ENCODE measurements around the gene IMPDH1. TPM values are rescaled to one million over a fixed set of nuclear protein-coding genes. Genes with fewer than 3 reads are reported as not detected.

Gene IMPDH1
- polyA plus RNA-seq, 1 donor from 2014 or later, result 49.7 TPM

DNA sequence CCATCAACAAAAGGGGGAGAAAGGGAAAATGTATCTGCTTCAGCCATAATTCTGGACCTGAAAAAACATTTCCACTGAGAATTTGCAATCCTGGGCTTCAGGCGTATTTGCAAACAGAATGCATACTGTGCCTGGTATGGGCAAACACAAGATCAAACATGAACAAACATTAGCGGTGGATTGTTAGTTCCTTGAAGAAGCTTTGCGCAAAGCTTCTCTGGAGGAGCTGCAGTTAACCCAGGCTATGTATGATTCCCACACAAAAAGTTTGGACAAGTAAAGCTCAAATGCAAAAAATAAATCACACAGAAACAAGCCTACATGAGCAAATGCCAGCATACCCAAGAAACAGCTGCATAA, 25.5 kb upstream of the IMPDH1 start:
- no peak overlapping the region for H3K27ac ChIP-seq (ENCODE audit: low read length)
- H3K4me3 ChIP-seq (ENCODE audit: low read length), result no peak overlapping the region
- H3K27me3 ChIP-seq (ENCODE audit: insufficient read depth, low read depth, low read length), result no peaks in the 10 kb centered on the region
- no peaks in the 10 kb centered on the region for H3F3A ChIP-seq (ENCODE audit: insufficient read depth, low read length, poor library complexity, severe bottlenecking)
- H3K4me2 ChIP-seq (ENCODE audit: low read length), result no peak overlapping the region
- H3K79me2 ChIP-seq (replicated peaks; ENCODE audit: insufficient read depth, low read length), result no peaks in the 10 kb centered on the region
- no peaks in the 10 kb centered on the region for H3K9me3 ChIP-seq (ENCODE audit: low read length)
- TF ChIP-seq MXI1 (conservative IDR thresholded peaks at IDR 0.05; ENCODE audit: poor library complexity, severe bottlenecking) (no peak), POLR2AphosphoS5 (IDR thresholded peaks at IDR 0.05) (no peak), SMC3 (conservative IDR thresholded peaks at IDR 0.05; ENCODE audit: poor library complexity) (no peak), EZH2 (IDR thresholded peaks at IDR 0.05; ENCODE audit: borderline replicate concordance, insufficient read depth, low read length, poor library complexity, severe bottlenecking) (no peak), RAD21 (conservative IDR thresholded peaks at IDR 0.05) (no peak), EP300 (conservative IDR thresholded peaks at IDR 0.05; ENCODE audit: poor library complexity, severe bottlenecking) (no peak), TAF1 (IDR thresholded peaks at IDR 0.05; ENCODE audit: low read depth) (no peak)
- TF ChIP-seq, protein P1, sequence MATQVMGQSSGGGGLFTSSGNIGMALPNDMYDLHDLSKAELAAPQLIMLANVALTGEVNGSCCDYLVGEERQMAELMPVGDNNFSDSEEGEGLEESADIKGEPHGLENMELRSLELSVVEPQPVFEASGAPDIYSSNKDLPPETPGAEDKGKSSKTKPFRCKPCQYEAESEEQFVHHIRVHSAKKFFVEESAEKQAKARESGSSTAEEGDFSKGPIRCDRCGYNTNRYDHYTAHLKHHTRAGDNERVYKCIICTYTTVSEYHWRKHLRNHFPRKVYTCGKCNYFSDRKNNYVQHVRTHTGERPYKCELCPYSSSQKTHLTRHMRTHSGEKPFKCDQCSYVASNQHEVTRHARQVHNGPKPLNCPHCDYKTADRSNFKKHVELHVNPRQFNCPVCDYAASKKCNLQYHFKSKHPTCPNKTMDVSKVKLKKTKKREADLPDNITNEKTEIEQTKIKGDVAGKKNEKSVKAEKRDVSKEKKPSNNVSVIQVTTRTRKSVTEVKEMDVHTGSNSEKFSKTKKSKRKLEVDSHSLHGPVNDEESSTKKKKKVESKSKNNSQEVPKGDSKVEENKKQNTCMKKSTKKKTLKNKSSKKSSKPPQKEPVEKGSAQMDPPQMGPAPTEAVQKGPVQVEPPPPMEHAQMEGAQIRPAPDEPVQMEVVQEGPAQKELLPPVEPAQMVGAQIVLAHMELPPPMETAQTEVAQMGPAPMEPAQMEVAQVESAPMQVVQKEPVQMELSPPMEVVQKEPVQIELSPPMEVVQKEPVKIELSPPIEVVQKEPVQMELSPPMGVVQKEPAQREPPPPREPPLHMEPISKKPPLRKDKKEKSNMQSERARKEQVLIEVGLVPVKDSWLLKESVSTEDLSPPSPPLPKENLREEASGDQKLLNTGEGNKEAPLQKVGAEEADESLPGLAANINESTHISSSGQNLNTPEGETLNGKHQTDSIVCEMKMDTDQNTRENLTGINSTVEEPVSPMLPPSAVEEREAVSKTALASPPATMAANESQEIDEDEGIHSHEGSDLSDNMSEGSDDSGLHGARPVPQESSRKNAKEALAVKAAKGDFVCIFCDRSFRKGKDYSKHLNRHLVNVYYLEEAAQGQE (IDR thresholded peaks at IDR 0.05; ENCODE audit: borderline replicate concordance), result no peak
- TF ChIP-seq, protein P2, sequence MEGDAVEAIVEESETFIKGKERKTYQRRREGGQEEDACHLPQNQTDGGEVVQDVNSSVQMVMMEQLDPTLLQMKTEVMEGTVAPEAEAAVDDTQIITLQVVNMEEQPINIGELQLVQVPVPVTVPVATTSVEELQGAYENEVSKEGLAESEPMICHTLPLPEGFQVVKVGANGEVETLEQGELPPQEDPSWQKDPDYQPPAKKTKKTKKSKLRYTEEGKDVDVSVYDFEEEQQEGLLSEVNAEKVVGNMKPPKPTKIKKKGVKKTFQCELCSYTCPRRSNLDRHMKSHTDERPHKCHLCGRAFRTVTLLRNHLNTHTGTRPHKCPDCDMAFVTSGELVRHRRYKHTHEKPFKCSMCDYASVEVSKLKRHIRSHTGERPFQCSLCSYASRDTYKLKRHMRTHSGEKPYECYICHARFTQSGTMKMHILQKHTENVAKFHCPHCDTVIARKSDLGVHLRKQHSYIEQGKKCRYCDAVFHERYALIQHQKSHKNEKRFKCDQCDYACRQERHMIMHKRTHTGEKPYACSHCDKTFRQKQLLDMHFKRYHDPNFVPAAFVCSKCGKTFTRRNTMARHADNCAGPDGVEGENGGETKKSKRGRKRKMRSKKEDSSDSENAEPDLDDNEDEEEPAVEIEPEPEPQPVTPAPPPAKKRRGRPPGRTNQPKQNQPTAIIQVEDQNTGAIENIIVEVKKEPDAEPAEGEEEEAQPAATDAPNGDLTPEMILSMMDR (IDR thresholded peaks at IDR 0.05; ENCODE audit: poor library complexity, severe bottlenecking), result no peak
- H3K9me2 ChIP-seq (ENCODE audit: insufficient read depth, low read length), result no peaks in the 10 kb centered on the region
- H3K9ac ChIP-seq (ENCODE audit: low read length), result no peak overlapping the region
- H2AFZ ChIP-seq (ENCODE audit: low read depth, low read length), result no peak overlapping the region
- H4K20me1 ChIP-seq (ENCODE audit: insufficient read depth), result no peaks in the 10 kb centered on the region
- no peaks in the 10 kb centered on the region for H3K36me3 ChIP-seq (ENCODE audit: insufficient read depth, low read length)

DNA sequence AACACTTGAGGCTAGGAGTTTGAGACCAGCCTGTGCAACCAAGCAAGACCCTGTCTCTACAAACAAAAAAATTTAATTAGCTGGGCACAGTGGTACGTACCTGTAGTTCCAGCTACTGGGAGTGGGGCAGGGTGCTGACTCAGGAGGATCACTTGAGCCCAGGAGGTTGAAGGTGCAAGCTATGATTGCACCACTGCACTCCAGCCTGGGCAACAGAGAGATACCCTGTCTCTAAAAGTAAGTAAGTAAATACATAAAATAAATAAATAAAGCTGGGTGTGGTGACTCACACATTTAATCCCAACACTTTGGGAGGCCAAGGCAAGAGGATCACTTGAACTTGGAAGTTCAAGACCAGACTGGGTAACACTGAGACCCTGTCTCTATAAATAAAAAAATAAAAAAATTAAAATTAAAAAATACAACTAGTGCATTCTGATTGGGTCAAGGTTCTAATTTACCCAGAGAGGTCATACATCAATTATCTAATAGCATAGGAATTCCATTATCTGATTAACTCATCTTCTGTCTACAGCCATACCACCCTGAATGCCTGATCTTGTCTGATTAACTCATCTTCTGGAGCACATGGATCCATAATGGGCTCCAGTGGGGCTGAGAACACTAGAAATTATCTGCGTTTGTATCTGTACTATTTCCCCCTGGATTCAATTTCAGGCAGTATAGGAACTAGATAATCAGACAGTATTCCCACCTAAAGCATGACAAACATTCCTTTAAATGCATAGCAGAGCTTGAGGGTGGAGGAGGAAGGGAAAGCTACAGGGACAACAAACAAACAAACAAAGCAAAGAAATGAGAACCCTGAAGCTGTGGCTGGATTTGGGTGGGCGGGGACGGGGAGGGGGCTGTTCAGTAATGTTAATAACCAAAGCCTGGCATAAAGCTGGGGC, 24.9 kb upstream of the IMPDH1 start:
- no peaks in the 10 kb centered on the region for H3K27me3 ChIP-seq (ENCODE audit: insufficient read depth, low read depth, low read length)
- H3K9me2 ChIP-seq (ENCODE audit: insufficient read depth, low read length), result no peaks in the 10 kb centered on the region
- H3K4me3 ChIP-seq (ENCODE audit: low read length), result no peak overlapping the region
- H2AFZ ChIP-seq (ENCODE audit: low read depth, low read length), result no peak overlapping the region
- no peaks in the 10 kb centered on the region for H3K36me3 ChIP-seq (ENCODE audit: insufficient read depth, low read length)
- H3K9ac ChIP-seq (ENCODE audit: low read length), result no peak overlapping the region
- H3K27ac ChIP-seq (ENCODE audit: low read length), result no peak overlapping the region
- H3K9me3 ChIP-seq (ENCODE audit: low read length), result no peaks in the 10 kb centered on the region
- no peaks in the 10 kb centered on the region for H3F3A ChIP-seq (ENCODE audit: insufficient read depth, low read length, poor library complexity, severe bottlenecking)
- H3K4me2 ChIP-seq (ENCODE audit: low read length), result no peak overlapping the region
- no peaks in the 10 kb centered on the region for H4K20me1 ChIP-seq (ENCODE audit: insufficient read depth)
- no peak for TF ChIP-seq TAF1 (IDR thresholded peaks at IDR 0.05; ENCODE audit: low read depth)
- TF ChIP-seq RAD21 (conservative IDR thresholded peaks at IDR 0.05), result no peak
- TF ChIP-seq EP300 (conservative IDR thresholded peaks at IDR 0.05; ENCODE audit: poor library complexity, severe bottlenecking), result no peak
- TF ChIP-seq, protein P1 (IDR thresholded peaks at IDR 0.05; ENCODE audit: borderline replicate concordance), result no peak
- H3K79me2 ChIP-seq (replicated peaks; ENCODE audit: insufficient read depth, low read length), result no peaks in the 10 kb centered on the region
